Karpas-422 (cell line): ENCODE results near the gene HSPBAP1. TPM values are rescaled to one million over a fixed set of nuclear protein-coding genes. Genes with fewer than 3 reads are reported as not detected.

Experiments
- DNase-seq: peaks from one replicate; pipeline ENCODE4 v3.0.0-alpha.2; 2015
- H2AFZ ChIP-seq: fragments of 200-600 bp; sonication (generic); 2 replicates; pipeline ENCODE4 v1.6.1; 2014; ENCODE audit warnings: antibody characterized with exemption, low read length, mixed read lengths
- H3K27ac ChIP-seq: fragments of 200-600 bp; sonication (generic); 2 replicates; pipeline ENCODE4 v1.5.1; 2014; ENCODE audit warnings: mild to moderate bottlenecking, low read length, moderate library complexity
- H3K27me3 ChIP-seq: fragments of 200-600 bp; sonication (generic); 2 replicates; pipeline ENCODE4 v1.6.1; 2014; ENCODE audit warnings: low read length, mixed read lengths
- H3K36me3 ChIP-seq: fragments of 200-600 bp; sonication (generic); 2 replicates; pipeline ENCODE4 v1.6.1; 2014; ENCODE audit warnings: low read length, mixed read lengths; ENCODE audit not compliant: insufficient read depth
- H3K4me1 ChIP-seq: fragments of 200-600 bp; sonication (generic); 2 replicates; pipeline ENCODE4 v1.6.1; 2014; ENCODE audit warnings: mild to moderate bottlenecking, low read length, mixed read lengths
- H3K4me2 ChIP-seq: fragments of 200-600 bp; sonication (generic); 2 replicates; pipeline ENCODE4 v1.6.1; 2014; ENCODE audit warnings: low read length, low read depth, mild to moderate bottlenecking; ENCODE audit not compliant: poor library complexity, severe bottlenecking
- H3K4me3 ChIP-seq: fragments of 200-600 bp; sonication (generic); 2 replicates; pipeline ENCODE4 v1.5.1; 2014; ENCODE audit warnings: mild to moderate bottlenecking, antibody characterized with exemption, low read length, mixed read lengths
- H3K79me2 ChIP-seq: fragments of 200-600 bp; sonication (generic); 2 replicates; pipeline ENCODE4 v1.6.1; 2014; ENCODE audit warnings: mild to moderate bottlenecking, low read length, mixed read lengths
- H3K9ac ChIP-seq: fragments of 200-600 bp; sonication (generic); 2 replicates; pipeline ENCODE4 v1.6.0; 2014; ENCODE audit warnings: low read length
- H3K9me2 ChIP-seq: fragments of 200-600 bp; sonication (generic), shearing (Covaris generic); replicated peaks from 2 replicates; pipeline ENCODE4 v1.6.0; 2014; ENCODE audit warnings: mild to moderate bottlenecking, low read length, moderate library complexity; ENCODE audit not compliant: insufficient read depth
- H3K9me3 ChIP-seq: fragments of 300-700, 200-600 bp; sonication (generic); 2 replicates; pipeline ENCODE4 v1.6.1; 2014; ENCODE audit warnings: low read length, mixed read lengths
- H4K20me1 ChIP-seq: fragments of 200-600 bp; sonication (generic); 2 replicates; pipeline ENCODE4 v1.6.1; 2014; ENCODE audit warnings: mild to moderate bottlenecking, antibody characterized with exemption, low read length, low read depth; ENCODE audit not compliant: insufficient read depth
- total RNA-seq: library from RNA; depleted of rRNA; stranded (reverse); fragments of >200 nt; shearing (Covaris generic); gene quantifications from 2 replicates; pipeline ENCODE4 v1.2.3, GENCODE V29; 2014; ENCODE audit warnings: low replicate concordance

The HSPBAP1 gene
- total RNA-seq, 1 experiment from 2014 or later = 28.2 TPM

DNA sequence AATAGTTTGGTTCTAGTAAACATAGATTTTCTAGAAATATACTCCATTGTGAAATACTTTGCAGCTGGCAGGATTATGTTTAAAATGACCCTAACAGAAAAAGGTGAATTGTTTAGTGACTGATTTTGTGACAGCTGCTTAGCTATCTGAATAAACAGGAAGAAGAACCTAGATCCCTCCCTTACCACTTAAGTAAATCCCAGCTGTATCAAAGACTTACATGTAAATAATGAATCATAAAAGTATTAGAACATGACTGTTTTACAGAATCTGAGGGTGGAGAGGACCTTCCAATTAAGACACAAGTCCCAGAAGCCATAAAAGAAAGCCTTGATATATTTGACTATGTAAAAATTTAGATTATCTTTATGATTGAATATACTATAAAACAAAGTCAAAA is 17.1 kb upstream of the HSPBAP1 start:
- Histone ChIP-seq H3K27me3 (no peaks in the 10 kb centered on the region), H3K9me3 (no peaks in the 10 kb centered on the region), H3K9ac (no peak overlapping the region), H3K4me3 (no peak overlapping the region), H3K4me1 (peaks cover 18% of the 10 kb centered on the region), H3K4me2 (no peak overlapping the region), H3K9me2 (no peaks in the 10 kb centered on the region), H3K36me3 (0 out of 2 replicates have a peak, but pooled peaks cover 7% of the 10 kb centered on the region), H3K27ac (no peak overlapping the region), H3K79me2 (no peaks in the 10 kb centered on the region), H4K20me1 (no peaks in the 10 kb centered on the region), H2AFZ (no peak overlapping the region)
- DNase-seq = no peak

GRCh38 chr3:122803977-122804376 is 10.3 kb upstream of the HSPBAP1 start:
- no peak overlapping the region for H3K4me3 ChIP-seq
- H3K4me2 ChIP-seq = no peak overlapping the region
- no peak overlapping the region for H2AFZ ChIP-seq
- H3K9me2 ChIP-seq = no peaks in the 10 kb centered on the region
- H3K9ac ChIP-seq = no peak overlapping the region
- 0 out of 2 replicates have a peak, but pooled peaks cover 3% of the 10 kb centered on the region for H3K79me2 ChIP-seq
- no peaks in the 10 kb centered on the region for H4K20me1 ChIP-seq
- no peaks in the 10 kb centered on the region for H3K4me1 ChIP-seq
- no peaks in the 10 kb centered on the region for H3K9me3 ChIP-seq
- no peaks in the 10 kb centered on the region for H3K27me3 ChIP-seq
- no peak overlapping the region for H3K27ac ChIP-seq
- H3K36me3 ChIP-seq = 0 out of 2 replicates have a peak, but pooled peaks cover 4% of the 10 kb centered on the region
- DNase-seq = no peak

DNA sequence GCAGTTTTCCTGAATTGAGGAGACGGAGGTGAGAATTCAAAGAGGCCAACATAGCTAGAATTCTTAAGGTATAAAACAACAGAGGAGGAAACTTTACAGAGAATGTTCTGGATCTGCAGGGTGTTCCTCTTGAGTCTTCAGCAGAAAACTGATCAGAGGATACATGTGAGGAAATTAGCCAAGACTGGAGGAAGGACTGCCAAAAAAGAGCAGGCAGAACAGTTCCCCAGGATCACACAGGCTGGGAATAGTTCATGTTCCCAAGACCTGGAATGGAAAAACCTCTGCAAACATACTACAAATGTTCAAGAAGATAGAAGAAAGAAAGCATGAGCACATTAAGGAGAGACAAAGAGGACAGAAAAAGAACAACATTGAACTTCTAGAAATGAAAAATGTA is 8.7 kb upstream of the HSPBAP1 start:
- no peak overlapping the region for H3K27ac ChIP-seq
- no peaks in the 10 kb centered on the region for H4K20me1 ChIP-seq
- H3K36me3 ChIP-seq = no peaks in the 10 kb centered on the region
- no peak overlapping the region for H3K9ac ChIP-seq
- no peaks in the 10 kb centered on the region for H3K9me3 ChIP-seq
- H3K9me2 ChIP-seq = no peaks in the 10 kb centered on the region
- DNase-seq = no peak
- H3K27me3 ChIP-seq = no peaks in the 10 kb centered on the region
- H2AFZ ChIP-seq = no peak overlapping the region
- no peaks in the 10 kb centered on the region for H3K4me1 ChIP-seq
- H3K4me2 ChIP-seq = no peak overlapping the region
- H3K4me3 ChIP-seq = no peak overlapping the region
- H3K79me2 ChIP-seq = 0 out of 2 replicates have a peak, but pooled peaks cover 3% of the 10 kb centered on the region

GRCh38 chr3:122800706-122801237 is 7.1 kb upstream of the HSPBAP1 start:
- no peak overlapping the region for H2AFZ ChIP-seq
- H3K27me3 ChIP-seq = no peaks in the 10 kb centered on the region
- H3K27ac ChIP-seq = no peak overlapping the region
- no peak for DNase-seq
- H3K9me3 ChIP-seq = no peaks in the 10 kb centered on the region
- H3K4me1 ChIP-seq = peaks cover 10% of the 10 kb centered on the region
- no peaks in the 10 kb centered on the region; the same call in 1 of the 2 replicates for H4K20me1 ChIP-seq
- H3K4me3 ChIP-seq = no peak overlapping the region
- no peak overlapping the region for H3K4me2 ChIP-seq
- H3K9ac ChIP-seq = no peak overlapping the region
- H3K36me3 ChIP-seq = no peaks in the 10 kb centered on the region
- peaks cover 13% of the 10 kb centered on the region; the same call in 1 of the 2 replicates for H3K79me2 ChIP-seq
- H3K9me2 ChIP-seq = no peaks in the 10 kb centered on the region

DNA sequence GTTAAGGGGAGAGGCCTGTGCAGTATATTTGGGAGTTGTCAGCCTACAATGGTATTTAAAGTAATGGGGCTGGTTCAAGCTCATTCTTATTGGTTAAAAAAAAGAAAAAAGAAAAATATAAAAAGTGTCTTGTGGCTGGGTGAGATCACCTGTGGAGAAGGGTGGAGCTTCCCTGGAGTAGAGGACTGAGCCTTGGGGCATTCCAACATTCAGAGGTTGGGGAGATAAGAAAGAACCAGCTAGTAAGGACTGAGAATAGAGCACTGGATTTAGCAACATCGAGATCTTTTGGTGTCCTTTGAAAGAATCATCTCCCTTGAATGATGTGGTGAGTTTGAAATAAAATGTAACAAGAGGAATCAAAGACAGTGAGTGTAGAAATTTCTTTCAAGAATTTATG is 6.4 kb upstream of the HSPBAP1 start:
- Histone ChIP-seq H3K9me3 (no peaks in the 10 kb centered on the region), H3K4me2 (no peak overlapping the region), H3K27ac (no peak overlapping the region), H3K9me2 (no peaks in the 10 kb centered on the region), H3K4me1 (peaks cover 15% of the 10 kb centered on the region), H3K4me3 (no peak overlapping the region), H2AFZ (no peak overlapping the region), H3K9ac (no peak overlapping the region), H3K36me3 (no peaks in the 10 kb centered on the region), H3K27me3 (no peaks in the 10 kb centered on the region), H3K79me2 (peaks cover 14% of the 10 kb centered on the region; the same call in 1 of the 2 replicates), H4K20me1 (no peaks in the 10 kb centered on the region; the same call in 1 of the 2 replicates)
- DNase-seq = no peak

DNA sequence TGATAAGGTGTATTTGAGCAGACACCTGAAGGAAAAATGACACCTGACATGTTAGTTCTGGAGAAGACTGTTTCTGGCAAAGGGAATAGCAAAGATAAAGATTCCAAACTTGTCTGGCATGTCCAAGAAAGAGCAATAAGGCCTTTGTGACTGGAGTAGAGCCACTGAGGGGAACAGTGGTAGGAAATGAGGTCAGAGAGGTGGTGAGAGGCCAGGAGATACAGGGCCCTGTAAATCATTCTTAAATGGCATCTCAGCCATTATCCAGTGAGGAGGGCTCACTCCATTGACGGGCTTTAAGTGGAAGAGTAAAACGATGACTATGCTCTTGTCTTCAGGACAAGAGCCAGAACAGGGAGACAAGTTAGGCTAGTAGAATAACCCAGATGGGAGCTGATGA is 5.7 kb upstream of the HSPBAP1 start:
- Histone ChIP-seq H3K27me3 (no peaks in the 10 kb centered on the region), H3K27ac (no peak overlapping the region), H3K9me3 (no peaks in the 10 kb centered on the region), H2AFZ (no peak overlapping the region), H3K9me2 (no peaks in the 10 kb centered on the region), H3K36me3 (no peaks in the 10 kb centered on the region), H3K4me1 (peaks cover 16% of the 10 kb centered on the region), H3K4me3 (no peak overlapping the region), H3K4me2 (no peak overlapping the region), H3K9ac (no peak overlapping the region), H3K79me2 (peaks cover 14% of the 10 kb centered on the region; the same call in 1 of the 2 replicates), H4K20me1 (no peaks in the 10 kb centered on the region; the same call in 1 of the 2 replicates)
- no peak for DNase-seq

DNA sequence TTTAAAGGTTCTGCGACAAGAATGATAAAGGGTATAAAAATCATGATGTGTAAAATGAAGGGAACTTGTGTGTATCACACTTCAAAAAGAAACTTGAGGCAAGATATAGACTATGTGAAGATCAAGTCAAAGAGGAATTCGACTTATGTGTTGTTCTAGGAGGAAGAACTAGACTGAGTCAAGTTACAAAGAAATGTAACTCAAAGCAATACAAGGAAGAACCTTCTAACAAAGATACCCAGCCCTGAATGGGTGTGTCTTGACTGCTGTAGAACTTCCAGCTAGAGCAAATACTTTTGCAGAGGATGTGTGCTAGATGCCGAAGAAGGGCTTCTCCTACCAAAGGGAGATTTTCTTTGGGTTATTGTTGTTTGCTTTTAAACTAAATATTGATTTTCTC is 3.7 kb upstream of the HSPBAP1 start:
- DNase-seq = no peak
- no peak overlapping the region for H3K27ac ChIP-seq
- H2AFZ ChIP-seq = no peak overlapping the region
- no peaks in the 10 kb centered on the region for H3K9me2 ChIP-seq
- no peaks in the 10 kb centered on the region for H3K9me3 ChIP-seq
- no peaks in the 10 kb centered on the region; the same call in 1 of the 2 replicates for H4K20me1 ChIP-seq
- no peak overlapping the region for H3K9ac ChIP-seq
- peak overlapping the region; percentile 97 for H3K4me2 ChIP-seq
- H3K79me2 ChIP-seq = peaks cover 25% of the 10 kb centered on the region
- H3K36me3 ChIP-seq = no peaks in the 10 kb centered on the region
- peaks cover 29% of the 10 kb centered on the region for H3K4me1 ChIP-seq
- H3K27me3 ChIP-seq = no peaks in the 10 kb centered on the region
- no peak overlapping the region for H3K4me3 ChIP-seq

DNA sequence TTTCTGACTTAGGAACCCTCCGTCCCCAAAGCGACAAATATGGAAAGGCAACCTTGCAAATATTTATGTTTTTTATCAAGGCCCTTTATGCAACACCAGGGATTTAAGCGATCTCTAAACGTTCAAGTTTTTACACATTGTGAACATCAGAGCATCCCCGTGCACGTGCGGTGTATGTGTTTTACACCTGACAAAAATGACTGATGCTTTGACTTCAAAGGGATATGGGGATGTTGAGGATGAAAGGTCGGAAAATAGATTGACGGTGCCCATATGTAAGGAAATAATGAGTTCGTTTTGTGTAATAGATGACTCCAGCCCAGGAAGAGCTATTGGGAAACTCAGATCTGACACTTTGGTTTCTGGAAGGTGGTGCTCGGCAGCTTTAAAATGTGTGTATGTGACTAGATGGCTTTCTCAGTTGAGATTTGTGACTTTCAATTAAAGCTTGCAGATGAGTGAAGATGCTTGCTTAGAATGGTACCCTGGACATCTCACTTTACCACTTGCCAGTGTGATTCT is 2.1 kb upstream of the HSPBAP1 start:
- Histone ChIP-seq H3K27ac (no peak overlapping the region), H4K20me1 (no peaks in the 10 kb centered on the region; the same call in 1 of the 2 replicates), H3K9ac (peak overlapping the region; percentile 77), H3K4me1 (peaks cover 37% of the 10 kb centered on the region), H3K9me3 (no peaks in the 10 kb centered on the region), H3K27me3 (no peaks in the 10 kb centered on the region), H3K36me3 (0 out of 2 replicates have a peak, but pooled peaks cover 4% of the 10 kb centered on the region), H3K4me3 (peak overlapping the region; percentile 71), H3K9me2 (no peaks in the 10 kb centered on the region), H2AFZ (0 out of 2 replicates have a peak overlapping the region, but pooled peaks have one; percentile 84), H3K79me2 (peaks cover 39% of the 10 kb centered on the region), H3K4me2 (peak overlapping the region; percentile 97)
- DNase-seq = no peak
